ENCODE results near the gene GPR84. TPM values are rescaled to one million over a fixed set of nuclear protein-coding genes. Genes with fewer than 3 reads are reported as not detected.

Gene GPR84
- polyA plus RNA-seq, 2 of the 4 experiments (the other 2 are of a cell fraction) = not detected

DNA sequence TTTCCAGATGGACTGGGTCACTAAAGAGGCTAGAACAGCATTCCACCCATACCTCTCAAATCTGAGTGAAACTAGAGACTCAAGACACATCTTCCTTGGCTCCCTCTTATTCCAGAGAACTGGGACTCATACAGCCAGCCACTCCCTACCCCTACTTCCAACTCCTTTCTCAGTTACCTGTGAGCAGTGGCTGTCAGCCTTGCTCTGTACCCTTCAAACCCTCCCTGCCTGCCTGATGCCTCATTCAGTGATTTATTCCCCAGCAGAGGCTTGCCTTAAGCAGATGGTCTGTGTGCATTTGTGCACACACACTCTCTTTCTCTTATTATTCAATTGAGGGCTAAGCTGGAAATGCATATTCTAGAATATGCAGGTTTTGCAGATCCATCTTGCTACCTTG is 14.6 kb downstream of the GPR84 start:
- Histone ChIP-seq H3K9me3 (no peaks in the 10 kb centered on the region), H3K4me2 (no peak overlapping the region), H3K4me1 (peaks cover 12% of the 10 kb centered on the region; the same call in 1 of the 3 replicates), H3K27ac (no peak overlapping the region), H3K4me3 (no peak overlapping the region)
- POLR2A ChIA-PET = interaction anchor here (2.1 kb wide), 1 partner anchor 10 kb away, joined by 6 read pairs; no protein-coding TSS in a partner anchor
- no peak for TF ChIP-seq CHD2 (IDR thresholded peaks at IDR 0.05; ENCODE audit: low read length, partially characterized antibody)
- no peak for TF ChIP-seq NFE2L2 (conservative IDR thresholded peaks at IDR 0.05; ENCODE audit: low read length)
- no peak for TF ChIP-seq CEBPB (IDR thresholded peaks at IDR 0.05)
- no peak for TF ChIP-seq ESRRA (IDR thresholded peaks at IDR 0.05; ENCODE audit: borderline replicate concordance, low read length)
- TF ChIP-seq GATA3 (IDR thresholded peaks at IDR 0.05; ENCODE audit: borderline replicate concordance) = no peak
- no peak for TF ChIP-seq HDAC2 (IDR thresholded peaks at IDR 0.05)
- no peak for TF ChIP-seq RNF2 (IDR thresholded peaks at IDR 0.05; ENCODE audit: borderline replicate concordance, low read depth)
- TF ChIP-seq, protein P1, sequence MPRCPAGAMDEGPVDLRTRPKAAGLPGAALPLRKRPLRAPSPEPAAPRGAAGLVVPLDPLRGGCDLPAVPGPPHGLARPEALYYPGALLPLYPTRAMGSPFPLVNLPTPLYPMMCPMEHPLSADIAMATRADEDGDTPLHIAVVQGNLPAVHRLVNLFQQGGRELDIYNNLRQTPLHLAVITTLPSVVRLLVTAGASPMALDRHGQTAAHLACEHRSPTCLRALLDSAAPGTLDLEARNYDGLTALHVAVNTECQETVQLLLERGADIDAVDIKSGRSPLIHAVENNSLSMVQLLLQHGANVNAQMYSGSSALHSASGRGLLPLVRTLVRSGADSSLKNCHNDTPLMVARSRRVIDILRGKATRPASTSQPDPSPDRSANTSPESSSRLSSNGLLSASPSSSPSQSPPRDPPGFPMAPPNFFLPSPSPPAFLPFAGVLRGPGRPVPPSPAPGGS (IDR thresholded peaks at IDR 0.05) = no peak
- TF ChIP-seq, protein P2, sequence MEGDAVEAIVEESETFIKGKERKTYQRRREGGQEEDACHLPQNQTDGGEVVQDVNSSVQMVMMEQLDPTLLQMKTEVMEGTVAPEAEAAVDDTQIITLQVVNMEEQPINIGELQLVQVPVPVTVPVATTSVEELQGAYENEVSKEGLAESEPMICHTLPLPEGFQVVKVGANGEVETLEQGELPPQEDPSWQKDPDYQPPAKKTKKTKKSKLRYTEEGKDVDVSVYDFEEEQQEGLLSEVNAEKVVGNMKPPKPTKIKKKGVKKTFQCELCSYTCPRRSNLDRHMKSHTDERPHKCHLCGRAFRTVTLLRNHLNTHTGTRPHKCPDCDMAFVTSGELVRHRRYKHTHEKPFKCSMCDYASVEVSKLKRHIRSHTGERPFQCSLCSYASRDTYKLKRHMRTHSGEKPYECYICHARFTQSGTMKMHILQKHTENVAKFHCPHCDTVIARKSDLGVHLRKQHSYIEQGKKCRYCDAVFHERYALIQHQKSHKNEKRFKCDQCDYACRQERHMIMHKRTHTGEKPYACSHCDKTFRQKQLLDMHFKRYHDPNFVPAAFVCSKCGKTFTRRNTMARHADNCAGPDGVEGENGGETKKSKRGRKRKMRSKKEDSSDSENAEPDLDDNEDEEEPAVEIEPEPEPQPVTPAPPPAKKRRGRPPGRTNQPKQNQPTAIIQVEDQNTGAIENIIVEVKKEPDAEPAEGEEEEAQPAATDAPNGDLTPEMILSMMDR (IDR thresholded peaks at IDR 0.05) = no peak
- TF ChIP-seq EHMT2 (IDR thresholded peaks at IDR 0.05; ENCODE audit: low read depth) = no peak
- no peak for TF ChIP-seq MAFK (IDR thresholded peaks at IDR 0.05; ENCODE audit: partially characterized antibody)
- TF ChIP-seq ZSCAN20 (CRISPR knock-in tag; IDR thresholded peaks at IDR 0.05) = no peak
- TF ChIP-seq EHF (CRISPR knock-in tag; IDR thresholded peaks at IDR 0.05) = no peak
- ATAC-seq (no peak), DNase-seq (ENCODE audit: low read depth in 1 of 2, low spot score in 1 of 2) (no peak), FAIRE-seq (no peak)
- CTCF ChIA-PET = interaction anchor here (0.6 to 5.1 kb wide), 7 partner anchors 12 to 1498 kb away, joined by 3 to 38 read pairs (median 5); no protein-coding TSS in a partner anchor

DNA sequence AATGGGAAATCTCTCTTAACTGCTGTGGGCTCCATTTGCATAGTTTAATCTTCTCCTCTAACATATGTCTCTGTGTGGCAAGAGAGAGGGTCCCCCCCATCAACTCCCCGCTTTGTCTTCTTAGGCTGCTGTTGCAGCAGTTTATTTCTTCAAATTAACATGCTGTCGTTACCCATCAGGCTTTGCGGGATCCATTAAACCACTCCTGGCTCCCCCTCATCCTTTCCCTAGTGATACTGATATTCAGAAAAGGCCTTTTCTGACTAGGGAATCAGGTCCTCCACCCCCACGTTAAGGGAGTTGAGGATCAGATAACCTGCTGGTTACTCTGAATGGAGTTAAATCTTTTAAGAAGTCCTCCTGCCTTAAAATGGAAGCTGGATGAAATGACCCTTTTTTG is 15.2 kb downstream of the GPR84 start:
- Histone ChIP-seq H3K4me3 (no peak overlapping the region), H3K4me2 (no peak overlapping the region), H3K4me1 (peaks cover 12% of the 10 kb centered on the region; the same call in 1 of the 3 replicates), H3K9me3 (no peaks in the 10 kb centered on the region), H3K27ac (no peak overlapping the region)
- TF ChIP-seq TFCP2L1 (CRISPR knock-in tag; IDR thresholded peaks at IDR 0.05) (no peak), POLR2A (IDR thresholded peaks at IDR 0.05; ENCODE audit: low read length) (no peak), NFE2L2 (conservative IDR thresholded peaks at IDR 0.05; ENCODE audit: low read length) (no peak), TP53 (CRISPR knock-in tag; IDR thresholded peaks at IDR 0.05) (no peak)
- no peak for FAIRE-seq
- DNase-seq (ENCODE audit: low read depth in 1 of 2, low spot score in 1 of 2) = no peak
- ATAC-seq = no peak
- ChIA-PET POLR2A (interaction anchor here (0.5 to 2.1 kb wide), 2 partner anchors 10 to 18 kb away, joined by 6 read pairs; no protein-coding TSS in a partner anchor), CTCF (interaction anchor here (0.8 to 2.6 kb wide), 3 partner anchors 12 to 55 kb away, joined by 3 to 8 read pairs (median 5); no protein-coding TSS in a partner anchor)
- 98% methylated on average over 4 of the region's 4 CpGs for WGBS (ENCODE audit: missing lambda C conversion rate)

DNA sequence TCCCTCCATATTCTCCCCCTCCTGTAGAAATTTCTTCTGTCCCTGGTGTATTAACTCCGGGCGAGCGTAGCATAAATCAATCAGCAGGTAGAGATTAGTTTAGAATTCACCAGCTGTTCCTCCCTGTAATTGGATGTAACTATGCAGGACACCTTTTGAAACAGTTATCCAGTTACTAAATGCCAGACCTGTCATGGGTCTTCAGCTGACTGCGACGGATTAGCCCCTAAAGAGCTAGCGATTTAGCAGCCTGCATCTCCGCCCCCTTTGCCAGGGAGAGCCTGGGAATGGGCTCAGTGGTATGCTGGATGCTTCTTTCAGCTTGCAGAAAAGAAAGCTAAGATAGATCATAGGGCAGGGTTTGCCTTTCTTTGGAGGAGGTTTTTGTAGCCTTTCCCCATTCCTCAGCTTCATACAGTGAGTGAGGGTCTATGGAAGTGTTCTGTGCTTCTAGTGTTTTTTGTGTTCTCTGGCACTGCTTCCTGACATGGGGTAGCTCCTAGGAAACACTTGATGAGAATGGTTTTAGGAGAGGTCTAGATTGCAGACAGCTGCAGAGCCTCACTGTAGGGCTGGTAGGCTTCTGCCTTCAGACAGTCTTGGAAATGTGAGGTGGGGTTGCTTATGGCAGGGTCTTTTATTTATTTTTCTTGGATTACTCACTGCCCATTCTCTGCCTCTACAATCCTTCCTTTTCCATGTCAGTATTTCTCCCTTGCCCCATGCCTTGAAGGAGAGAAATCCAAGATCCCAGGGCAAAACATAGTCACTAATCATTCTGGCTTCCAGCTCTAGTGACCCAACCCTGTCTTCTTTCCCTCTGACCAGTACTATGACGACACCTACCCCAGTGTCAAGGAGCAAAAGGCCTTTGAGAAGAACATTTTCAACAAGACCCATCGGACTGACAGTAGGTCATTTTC is 22.6 kb downstream of the GPR84 start:
- CTCF ChIA-PET = interaction anchor here (0.6 to 5.8 kb wide), 13 partner anchors 8 to 90 kb away, joined by 3 to 52 read pairs (median 6); partner anchors contain the start of gene COPZ1
- WGBS (ENCODE audit: missing lambda C conversion rate) = 95% methylated on average over 9 of the region's 9 CpGs
- no peak for ATAC-seq

More for the DNA sequence above, 22.6 kb downstream of the GPR84 start:
- POLR2A ChIA-PET = interaction anchor here (1.0 to 1.2 kb wide), 2 partner anchors 18 to 27 kb away, joined by 3 to 8 read pairs; no protein-coding TSS in a partner anchor
- H3K4me1 ChIP-seq = no peaks in the 10 kb centered on the region
- H3K4me2 ChIP-seq = no peak overlapping the region
- no peak overlapping the region for H3K4me3 ChIP-seq
- TF ChIP-seq FOXS1 (CRISPR knock-in tag; IDR thresholded peaks at IDR 0.05) (no peak), RNF2 (IDR thresholded peaks at IDR 0.05; ENCODE audit: borderline replicate concordance, low read depth) (no peak), CHD2 (IDR thresholded peaks at IDR 0.05; ENCODE audit: low read length, partially characterized antibody) (no peak), RAD21 (conservative IDR thresholded peaks at IDR 0.05 in 1 of 2, IDR thresholded peaks at IDR 0.05 in 1 of 2) (no peak), EHF (CRISPR knock-in tag; IDR thresholded peaks at IDR 0.05) (no peak)
- TF ChIP-seq, protein P3, sequence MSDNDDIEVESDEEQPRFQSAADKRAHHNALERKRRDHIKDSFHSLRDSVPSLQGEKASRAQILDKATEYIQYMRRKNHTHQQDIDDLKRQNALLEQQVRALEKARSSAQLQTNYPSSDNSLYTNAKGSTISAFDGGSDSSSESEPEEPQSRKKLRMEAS (IDR thresholded peaks at IDR 0.05) = no peak
- TF ChIP-seq, protein P2 (IDR thresholded peaks at IDR 0.05) = no peak
- no peak for FAIRE-seq
- H3K9me3 ChIP-seq = no peaks in the 10 kb centered on the region
- no peak overlapping the region for H3K27ac ChIP-seq
- no peak for DNase-seq (ENCODE audit: low read depth in 1 of 2, low spot score in 1 of 2)
